T-cell (primary cell): Measurements from ENCODE around the gene SMO. TPM values are rescaled to one million over a fixed set of nuclear protein-coding genes. Genes with fewer than 3 reads are reported as not detected.

Experiments used
- ATAC-seq, 4 experiments: fragments of 200-7000 bp in 3 of 4; fragments of 150-1000 bp in 1 of 4; cut with Tn5 transposase; replicated peaks in 1 of 4; 1 replicate in 3 of 4; 2 replicates in 1 of 4; pipeline ENCODE4 v1.10.0; 2021; ENCODE audit warnings: moderate library complexity in 3 of 4, mild to moderate bottlenecking in 2 of 4, moderate number of reproducible peaks in 1 of 4
- CTCF ChIA-PET, 2 donors: fragments of 300-600 bp; sonication (Branson Sonifier 250); formaldehyde crosslinking; loops; one replicate each; lab custom pipeline; 2022; ENCODE audit warnings: antibody characterized with exemption in 2 of 2; lab: Charles Lee
- POLR2A ChIA-PET, 2 donors: fragments of 300-600 bp; sonication (Branson Sonifier 250); formaldehyde crosslinking; loops; one replicate each; lab custom pipeline; 2022; ENCODE audit warnings: antibody characterized with exemption in 2 of 2; lab: Charles Lee
- DNase-seq, 35 experiments: peaks; one replicate each; pipeline versions ENCODE4 v3.0.0 to v3.0.0-alpha.2; 2013 to 2023
- H3K27ac ChIP-seq: one replicate; pipeline ENCODE4 v1.5.1; 2013; ENCODE audit warnings: low read length
- H3K27me3 ChIP-seq, 2 experiments: replicated peaks in 1 of 2; 1 replicate in 1 of 2; 2 replicates in 1 of 2; pipeline versions ENCODE4 v1.6.1 to v1.7.0; 2013; ENCODE audit warnings: low read length in 1 of 2, mixed read lengths in 1 of 2; ENCODE audit not compliant: control insufficient read depth in 2 of 2, insufficient read depth in 2 of 2; ENCODE audit errors: extremely low read depth in 1 of 2
- H3K36me3 ChIP-seq, 2 donors: 1 replicate in 1 of 2; 2 replicates in 1 of 2; pipeline versions ENCODE4 v1.6.1 to v1.7.0; 2013; ENCODE audit warnings: low read length in 1 of 2; ENCODE audit not compliant: control insufficient read depth in 2 of 2, insufficient read depth in 1 of 2; ENCODE audit errors: extremely low read depth in 1 of 2
- H3K4me1 ChIP-seq, 2 experiments: 1 replicate in 1 of 2; 2 replicates in 1 of 2; pipeline versions ENCODE4 v1.6.1 to v1.7.0; 2013; ENCODE audit warnings: low read length in 2 of 2, mixed read lengths in 1 of 2; ENCODE audit not compliant: insufficient read depth in 2 of 2, control insufficient read depth in 1 of 2; ENCODE audit errors: extremely low read depth in 1 of 2
- H3K4me3 ChIP-seq, 2 donors: 1 replicate in 1 of 2; 2 replicates in 1 of 2; pipeline versions ENCODE4 v1.5.1 to v1.7.0; 2013; ENCODE audit warnings: mild to moderate bottlenecking in 2 of 2, low read length in 1 of 2, moderate library complexity in 1 of 2; ENCODE audit not compliant: control insufficient read depth in 1 of 2; ENCODE audit errors: extremely low read depth in 1 of 2
- H3K9me3 ChIP-seq: 2 replicates; pipeline ENCODE4 v1.7.0; 2013
- H3K27ac Mint-ChIP-seq, 2 donors: one replicate each; pipeline ENCODE4 v1.8.0; 2020 to 2021; ENCODE audit warnings: mild to moderate bottlenecking in 2 of 2, mixed read lengths in 2 of 2
- H3K27me3 Mint-ChIP-seq, 2 donors: one replicate each; pipeline ENCODE4 v1.8.0; 2021 to 2022; ENCODE audit warnings: mixed read lengths in 2 of 2
- H3K36me3 Mint-ChIP-seq: one replicate; pipeline ENCODE4 v1.8.0; 2021; ENCODE audit warnings: mixed read lengths
- H3K4me1 Mint-ChIP-seq, 3 donors: one replicate each; pipeline ENCODE4 v1.8.0; 2020 to 2022; ENCODE audit warnings: mixed read lengths in 3 of 3, mild to moderate bottlenecking in 1 of 3
- H3K4me3 Mint-ChIP-seq, 3 donors: one replicate each; pipeline ENCODE4 v1.8.0; 2020 to 2022; ENCODE audit warnings: mild to moderate bottlenecking in 3 of 3, mixed read lengths in 3 of 3, moderate library complexity in 3 of 3
- H3K9me3 Mint-ChIP-seq, 3 donors: one replicate each; pipeline ENCODE4 v1.8.0; 2020 to 2022; ENCODE audit warnings: mixed read lengths in 3 of 3
- WGBS: methylation state at CpG from one replicate; pipeline ENCODE4 v1.1.5; 2013; ENCODE audit warnings: missing lambda C conversion rate; ENCODE audit not compliant: insufficient coverage; 5-methylcytosine and 5-hydroxymethylcytosine counted together
- total RNA-seq, 35 experiments: library from RNA in 6 of 35; stranded (reverse) in 6 of 35; fragments of 120-200 nt in 1 of 35; gene quantifications; one replicate each; pipeline versions ENCODE4 v1.2.1 to v1.2.4 and lab custom pipeline; 2013 to 2026

The SMO gene
- total RNA-seq, 5 donors from 2014 or later (not counting 1 experiment from before 2014, with no cell fraction given), result 0.22 to 1.7 (median 0.35) TPM

DNA sequence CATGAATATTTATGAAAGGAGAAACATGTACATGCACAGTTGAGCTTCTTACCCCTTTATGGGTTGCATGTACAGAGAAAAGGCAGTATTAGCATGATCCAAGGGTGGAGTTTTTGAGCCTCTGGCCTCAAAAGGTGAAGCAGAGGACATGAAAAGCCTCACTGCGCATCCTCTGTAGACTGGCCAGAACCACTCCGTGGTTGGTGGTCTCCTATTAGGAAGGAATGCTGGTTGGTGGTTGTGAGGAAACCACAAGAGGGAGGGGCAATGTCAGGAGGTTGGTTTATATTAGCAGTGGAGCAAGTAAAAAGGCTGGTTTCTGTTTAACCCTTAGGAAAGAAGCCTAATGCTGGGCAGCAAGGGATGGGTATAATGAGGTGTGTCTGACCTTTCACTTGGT is 73.9 kb downstream of the SMO start:
- peaks cover 6 to 14% of the 10 kb centered on the region in 2 experiments for H3K4me1 ChIP-seq
- no peak overlapping the region for H3K4me3 ChIP-seq
- H3K4me3 Mint-ChIP-seq, result peak overlapping the region in 1 of 3 donors; percentile 10
- no peaks in the 10 kb centered on the region for H3K36me3 Mint-ChIP-seq
- DNase-seq (peak in 3 of 35 experiments; percentile 1 to 23 (median 1)), ATAC-seq (no peak)
- WGBS, result 39% methylated on average over 2 of the region's 2 CpGs
- H3K27ac ChIP-seq, result no peak overlapping the region
- H3K9me3 ChIP-seq, result no peaks in the 10 kb centered on the region
- no peaks in the 10 kb centered on the region for H3K27me3 ChIP-seq
- H3K27me3 Mint-ChIP-seq, result no peaks in the 10 kb centered on the region
- H3K36me3 ChIP-seq, result no peaks in the 10 kb centered on the region
- no peak overlapping the region for H3K27ac Mint-ChIP-seq
- no peaks in the 10 kb centered on the region for H3K9me3 Mint-ChIP-seq
- POLR2A ChIA-PET, result interaction anchor here in 1 of 2 donors (0.8 kb wide), 1 partner anchor 31 kb away, joined by 4 read pairs; no protein-coding TSS in a partner anchor
- peaks cover 27 to 40% (median 37%) of the 10 kb centered on the region in 3 donors for H3K4me1 Mint-ChIP-seq
- CTCF ChIA-PET, result interaction anchor here in 1 of 2 donors (0.8 kb wide), 1 partner anchor 98 kb away, joined by 4 read pairs; no protein-coding TSS in a partner anchor

Other genes with a start within 250 kb of the SMO start
- gene TNPO3, start 133.5 kb upstream of the SMO start, total RNA-seq, result 10 to 100 TPM; 26.5 to 39.9 (median 35.9) TPM
- gene TSPAN33, start 43.9 kb upstream of the SMO start, total RNA-seq, result 1 to 10 TPM; 5.6 to 7.1 (median 5.9) TPM
- 10 to 100 TPM; 13.1 to 17.6 (median 15.9) TPM for gene AHCYL2, start 36.4 kb downstream of the SMO start, total RNA-seq
- under 1 TPM; 0.39 to 0.47 (median 0.42) TPM for gene STRIP2, start 245.8 kb downstream of the SMO start, total RNA-seq